HG02642 (cell line): Measurements from ENCODE around the gene NAXE.
A peak's percentile ranks its signal among the peaks of the same experiment; 100 is the strongest.
"Not testable (repeated sequence)": the region's sequence is repeated elsewhere in the genome, so short reads cannot be mapped to it uniquely, and the experiment has no call there.

Source experiments
- ATAC-seq: cut with Tn5 transposase; IDR thresholded peaks from one replicate; pipeline ENCODE4 v1.9.1; 2021; ENCODE audit warnings: mild to moderate bottlenecking; ENCODE audit not compliant: unreplicated experiment, poor library complexity

NAXE gene

DNA sequence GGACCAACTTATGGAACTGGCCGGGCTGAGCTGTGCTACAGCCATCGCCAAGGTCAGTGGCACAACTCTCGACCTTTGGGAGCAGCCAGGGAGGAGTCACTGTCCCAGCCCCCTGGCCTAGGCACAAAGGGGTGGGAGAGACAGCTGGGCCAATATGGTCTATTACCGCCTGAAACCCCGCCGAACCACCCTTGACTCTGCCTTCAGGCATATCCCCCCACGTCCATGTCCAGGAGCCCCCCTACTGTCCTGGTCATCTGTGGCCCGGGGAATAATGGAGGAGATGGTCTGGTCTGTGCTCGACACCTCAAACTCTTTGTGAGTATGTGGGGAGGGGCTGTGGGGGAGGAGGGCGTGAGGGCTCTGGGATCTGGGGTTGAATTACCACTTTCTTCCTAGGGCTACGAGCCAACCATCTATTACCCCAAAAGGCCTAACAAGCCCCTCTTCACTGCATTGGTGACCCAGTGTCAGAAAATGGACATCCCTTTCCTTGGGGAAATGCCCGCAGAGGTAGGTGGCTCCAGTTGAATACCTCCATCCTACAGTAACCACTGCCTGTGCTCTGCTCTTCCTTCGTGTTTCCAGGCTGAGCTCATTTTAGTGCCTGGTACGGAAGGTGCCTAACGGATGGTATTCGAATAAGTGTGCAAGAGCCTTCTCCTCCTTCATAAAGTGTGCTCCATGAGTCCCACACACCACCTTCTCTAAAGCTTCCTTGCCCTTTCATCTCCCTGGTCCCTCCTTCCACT lies 758 bp downstream of the NAXE start:
- ATAC-seq = no peak

DNA sequence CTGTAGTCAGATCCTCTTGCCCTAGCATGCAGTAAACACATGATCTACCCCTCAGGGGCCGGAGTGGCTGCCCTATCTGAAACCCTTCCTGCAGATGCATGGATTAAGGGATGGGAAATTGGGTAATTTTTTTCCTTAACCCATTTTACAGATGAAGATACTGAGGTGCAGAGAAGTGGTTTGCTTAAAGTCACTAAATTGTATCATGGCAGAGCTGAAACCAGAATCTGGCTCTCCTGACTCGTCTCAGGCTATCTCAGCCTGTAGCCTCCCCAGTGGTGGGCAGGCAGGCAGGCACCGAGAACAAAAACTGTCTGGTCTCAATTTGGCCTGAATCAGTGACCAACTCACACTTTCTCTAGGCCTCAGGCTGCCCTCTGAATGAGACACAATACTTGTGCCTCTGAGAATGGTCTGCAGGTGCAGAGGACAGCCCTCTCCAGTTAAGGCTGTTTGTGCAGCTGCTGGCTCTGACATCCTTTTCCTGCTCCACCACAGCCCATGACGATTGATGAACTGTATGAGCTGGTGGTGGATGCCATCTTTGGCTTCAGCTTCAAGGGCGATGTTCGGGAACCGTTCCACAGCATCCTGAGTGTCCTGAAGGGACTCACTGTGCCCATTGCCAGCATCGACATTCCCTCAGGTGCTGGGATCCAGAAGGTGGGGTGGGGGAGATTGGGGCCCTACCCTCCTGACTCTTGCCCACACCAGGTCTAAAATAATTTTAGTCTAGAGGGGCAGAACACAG lies 1.5 kb downstream of the NAXE start:
- ATAC-seq = no peak

DNA sequence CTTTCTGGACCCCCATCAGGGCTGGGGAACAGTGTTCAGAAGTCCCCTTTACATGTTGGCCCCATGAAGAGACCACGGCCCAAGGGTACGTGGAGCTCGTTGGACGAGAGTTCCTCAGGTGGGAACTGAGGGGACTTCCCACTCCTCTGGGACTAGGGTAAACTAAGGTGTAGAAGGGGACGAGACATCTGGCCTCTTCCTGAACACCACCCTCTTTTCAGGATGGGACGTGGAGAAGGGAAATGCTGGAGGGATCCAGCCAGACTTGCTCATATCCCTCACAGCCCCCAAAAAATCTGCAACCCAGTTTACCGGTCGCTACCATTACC lies 2.0 kb downstream of the NAXE start:
- no peak for ATAC-seq

DNA sequence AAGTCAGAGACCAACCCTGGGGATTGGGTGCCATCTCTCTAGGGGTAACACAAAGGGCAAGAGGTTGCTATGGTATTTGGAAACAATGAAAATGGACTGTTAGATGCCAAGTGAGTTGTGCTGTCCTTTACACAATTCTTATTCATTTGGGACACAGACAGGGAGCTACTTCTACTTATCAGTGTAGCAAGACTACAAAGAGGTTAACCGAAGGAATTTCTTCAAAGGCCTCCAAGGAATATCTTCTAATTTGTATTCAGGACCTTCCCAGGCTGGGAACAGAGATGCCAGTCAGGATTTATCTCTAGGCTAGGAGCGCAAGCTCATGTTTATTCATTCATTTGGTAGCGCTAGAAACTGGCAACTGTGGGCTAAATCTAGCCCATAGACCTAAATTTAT lies 2.6 kb downstream of the NAXE start:
- no peak for ATAC-seq

DNA sequence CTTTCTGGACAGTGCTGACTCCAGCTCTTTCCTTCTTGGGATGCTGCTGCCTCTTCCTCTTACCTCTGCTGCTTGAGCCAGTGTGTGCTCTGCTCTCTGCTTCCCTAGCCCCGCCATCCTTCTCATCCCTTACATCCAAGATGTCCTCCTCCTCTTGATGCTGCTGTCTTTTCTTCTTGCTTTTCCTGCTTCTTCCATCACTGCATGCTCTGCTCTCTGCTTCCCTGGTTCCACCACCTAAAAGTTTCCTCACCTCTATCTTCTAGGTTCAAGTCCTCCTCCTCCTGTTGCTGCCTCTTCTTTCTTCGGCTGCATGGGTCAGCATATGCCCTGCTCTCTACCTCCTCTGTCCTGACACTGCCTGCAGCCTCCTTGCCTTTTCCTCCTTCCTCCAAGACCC lies 3.4 kb downstream of the NAXE start:
- no peak for ATAC-seq

DNA sequence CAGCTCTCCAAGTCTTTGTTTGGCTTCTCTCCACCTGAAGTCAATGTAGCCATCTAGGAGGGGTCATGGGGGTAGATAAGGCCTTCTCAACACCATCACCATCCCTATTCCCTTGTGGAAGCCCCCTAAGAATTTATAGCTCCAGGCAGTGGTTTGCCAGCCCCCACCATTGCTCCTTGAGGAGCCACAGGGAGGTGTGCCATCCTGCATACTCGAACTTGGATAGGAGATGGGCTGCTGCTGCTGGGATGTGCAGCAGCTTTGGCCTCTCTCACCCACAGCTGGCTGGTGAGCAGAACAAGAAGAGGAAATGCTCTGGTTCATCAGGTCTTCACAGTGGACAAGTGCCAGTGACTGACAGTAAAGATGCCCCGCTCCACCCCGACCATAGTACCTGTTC lies 4.8 kb downstream of the NAXE start:
- ATAC-seq = no peak

DNA sequence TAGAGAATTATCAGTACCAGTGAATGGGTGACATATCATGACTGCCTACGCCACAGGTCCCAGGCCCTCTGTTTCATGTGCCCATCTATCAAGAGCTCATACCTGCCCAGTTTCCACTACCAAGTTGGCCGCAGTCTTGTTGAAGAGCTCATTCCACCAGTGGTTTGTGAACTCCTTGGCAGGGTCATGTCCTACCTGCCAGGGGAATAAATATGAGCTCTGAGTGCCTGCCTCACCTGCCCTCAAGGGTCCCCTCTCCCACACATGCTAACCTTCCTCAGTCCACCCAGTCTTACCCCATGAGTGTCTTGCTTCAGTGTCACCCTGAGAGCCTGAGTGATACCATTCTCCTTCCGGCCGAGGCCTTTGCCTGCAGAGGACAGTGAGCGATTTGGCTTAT lies 6.5 kb downstream of the NAXE start:
- ATAC-seq = no peak

DNA sequence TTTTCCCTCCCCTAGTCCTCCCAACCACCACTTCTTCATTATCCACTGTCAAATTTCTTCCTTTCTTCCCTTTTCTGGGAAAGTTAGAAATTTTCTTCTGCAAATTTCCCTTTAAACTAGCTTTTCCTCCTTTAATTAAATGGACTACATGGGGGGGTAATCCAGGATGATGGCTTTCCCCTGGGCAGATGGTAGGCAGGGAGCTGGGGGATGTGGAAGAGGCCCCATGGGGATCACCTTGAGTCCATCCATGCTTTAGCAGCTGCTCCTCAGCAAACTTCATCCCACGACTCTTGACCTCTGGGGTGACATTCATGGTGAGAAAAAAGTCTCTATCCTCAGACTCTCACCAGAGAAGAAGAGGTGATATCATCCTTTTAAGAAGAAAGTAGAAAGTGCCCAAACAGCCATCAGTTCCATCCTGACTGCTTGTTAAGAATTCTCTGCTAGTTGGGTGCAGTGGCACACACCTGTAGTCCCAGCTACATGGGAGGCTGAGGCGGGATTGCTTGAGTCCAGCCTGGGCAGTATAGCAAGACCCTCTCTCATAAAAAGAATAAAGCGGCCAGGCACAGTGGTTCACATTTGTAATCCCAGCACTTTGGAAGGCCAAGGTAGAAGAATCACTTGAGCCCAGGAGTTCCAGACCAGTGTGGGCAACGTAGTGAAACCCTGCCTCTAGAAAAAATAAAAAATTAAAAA lies 7.3 kb downstream of the NAXE start:
- no peak for ATAC-seq

DNA sequence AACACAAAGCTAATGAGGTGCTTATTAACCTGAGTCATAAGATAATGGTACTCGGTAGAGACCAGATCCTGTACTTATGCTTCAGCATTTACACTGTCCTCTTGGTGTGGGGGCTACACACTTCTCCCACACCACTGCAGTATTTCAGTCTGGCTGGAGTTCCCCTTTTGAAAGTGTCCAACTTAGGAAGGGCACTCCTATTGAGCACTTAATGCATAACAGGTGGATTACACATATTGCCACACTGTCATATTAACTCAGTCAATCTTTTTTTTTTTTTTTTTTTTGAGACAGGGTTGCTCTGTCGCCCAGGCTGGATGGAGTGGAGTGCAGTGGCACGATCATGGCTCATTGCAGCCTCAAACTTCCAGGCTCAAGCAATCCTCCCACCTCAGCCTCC lies 8.2 kb downstream of the NAXE start:
- no peak for ATAC-seq

DNA sequence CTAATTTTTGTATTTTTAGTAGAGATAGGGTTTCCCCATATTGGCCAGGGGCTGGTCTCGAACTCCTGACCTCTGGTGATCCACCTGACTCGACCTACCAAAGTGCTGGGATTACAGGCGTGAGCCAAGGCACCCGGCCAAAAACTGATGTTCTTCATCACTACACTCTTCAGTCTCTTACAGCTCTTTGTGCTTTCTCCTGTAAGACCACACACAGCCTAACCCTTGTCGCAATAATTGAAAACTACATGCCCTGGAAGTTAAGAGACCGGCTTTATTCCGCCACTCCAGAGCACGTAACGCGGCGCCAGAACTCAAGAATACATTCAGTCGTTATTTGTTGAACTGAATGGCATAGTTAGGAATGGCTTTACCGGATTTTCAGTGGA lies 9.2 kb downstream of the NAXE start:
- ATAC-seq = no peak

DNA sequence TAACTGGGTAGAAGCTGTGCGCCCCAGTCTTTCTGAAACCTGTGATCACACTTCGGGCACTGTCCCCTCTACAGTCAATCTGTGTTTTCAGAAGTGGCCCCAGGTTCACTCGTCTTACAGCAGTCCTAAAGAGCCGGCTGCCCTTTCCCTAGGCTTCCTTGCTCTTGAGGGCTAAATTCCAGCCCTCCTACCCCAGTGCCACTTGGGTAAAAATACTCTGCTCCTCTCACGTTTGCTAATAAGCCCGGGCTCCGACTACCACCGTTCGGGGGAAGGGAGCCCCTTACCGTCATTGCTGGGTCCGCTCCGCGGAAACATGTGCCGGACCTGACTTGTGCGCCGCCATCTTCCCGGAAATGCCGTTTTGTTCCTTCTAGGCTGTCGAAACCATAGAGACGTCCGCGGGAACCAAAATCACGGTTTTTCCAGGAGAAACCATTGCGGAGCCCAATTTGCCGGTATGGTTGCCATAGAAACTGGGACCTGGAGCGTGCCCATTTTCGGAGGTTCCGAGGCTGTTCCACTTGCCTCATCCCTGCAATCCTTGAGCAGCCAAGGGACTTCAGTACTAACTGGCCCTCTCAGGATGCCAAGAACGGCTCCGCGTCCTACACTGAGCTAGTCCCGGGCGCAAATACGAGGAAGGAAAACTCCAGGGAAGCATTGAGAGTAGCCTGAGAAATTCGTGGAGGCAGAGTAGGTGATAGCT lies 9.7 kb downstream of the NAXE start, which contains the start of gene GPATCH4:
Gene GPATCH4 (minus strand): TSS at position 358 of the 709 bp plus-strand sequence.
- ATAC-seq = peak; percentile 60

DNA sequence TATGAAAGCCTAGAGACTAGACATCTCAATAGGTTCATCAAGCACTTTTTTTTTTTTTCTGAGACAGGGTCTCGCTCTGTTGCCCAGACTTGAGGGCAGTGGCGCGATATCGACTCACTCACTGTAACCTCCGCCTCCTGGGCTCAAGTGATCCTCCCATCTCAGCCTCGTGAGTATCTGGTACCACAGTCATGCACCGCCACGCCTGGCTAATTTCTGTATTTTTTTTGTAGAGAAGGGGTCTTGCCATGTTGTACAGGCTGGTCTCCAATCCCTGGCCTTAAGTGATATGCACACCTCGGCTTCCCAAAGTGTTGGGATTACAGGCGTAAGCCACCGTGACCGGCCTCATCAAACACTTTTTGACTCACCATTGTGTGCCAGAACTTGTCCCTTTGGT lies 10.3 kb downstream of the NAXE start:
- ATAC-seq = no peak

DNA sequence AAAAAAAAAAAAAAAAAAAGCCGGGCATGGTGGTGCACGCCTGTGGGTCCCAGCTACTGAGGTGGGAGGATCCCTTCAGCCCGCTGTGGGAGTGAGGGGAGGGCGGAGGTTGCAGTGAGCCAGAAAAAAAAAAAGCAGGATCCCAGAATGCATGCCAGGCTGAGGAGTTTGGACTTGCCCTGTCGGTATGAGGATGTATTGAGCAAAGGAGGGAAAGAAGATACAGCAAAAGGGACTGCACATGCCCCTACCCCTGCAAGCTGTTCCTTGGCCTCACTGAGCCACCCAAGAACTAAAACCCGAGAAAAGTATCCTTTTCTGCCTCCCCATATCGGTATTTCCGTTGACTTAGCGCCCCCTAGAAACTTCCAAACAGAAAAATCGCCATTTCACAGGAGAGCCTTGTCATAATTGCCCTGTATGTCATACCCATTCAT lies 11.0 kb downstream of the NAXE start:
- no peak for ATAC-seq

DNA sequence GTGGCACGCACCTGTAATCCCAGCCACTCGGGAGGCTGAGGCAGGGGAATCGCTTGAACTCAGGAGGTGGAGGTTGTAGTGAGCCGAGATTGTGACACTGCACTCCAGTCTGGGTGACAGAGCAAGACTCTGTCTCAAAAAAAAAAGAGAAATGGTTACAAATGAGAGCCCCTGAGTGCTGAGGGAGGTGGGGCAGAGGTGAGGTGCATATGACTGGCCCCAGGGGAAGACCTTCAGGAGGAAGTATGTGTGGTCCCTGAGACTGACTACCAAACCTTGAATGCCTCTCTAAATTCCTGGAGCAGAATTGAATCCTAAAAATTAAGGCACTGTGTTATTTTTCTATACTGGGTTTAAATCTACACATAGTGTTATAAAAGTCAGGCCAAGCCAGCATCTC lies 15.8 kb downstream of the NAXE start:
- not testable (repeated sequence) for ATAC-seq

DNA sequence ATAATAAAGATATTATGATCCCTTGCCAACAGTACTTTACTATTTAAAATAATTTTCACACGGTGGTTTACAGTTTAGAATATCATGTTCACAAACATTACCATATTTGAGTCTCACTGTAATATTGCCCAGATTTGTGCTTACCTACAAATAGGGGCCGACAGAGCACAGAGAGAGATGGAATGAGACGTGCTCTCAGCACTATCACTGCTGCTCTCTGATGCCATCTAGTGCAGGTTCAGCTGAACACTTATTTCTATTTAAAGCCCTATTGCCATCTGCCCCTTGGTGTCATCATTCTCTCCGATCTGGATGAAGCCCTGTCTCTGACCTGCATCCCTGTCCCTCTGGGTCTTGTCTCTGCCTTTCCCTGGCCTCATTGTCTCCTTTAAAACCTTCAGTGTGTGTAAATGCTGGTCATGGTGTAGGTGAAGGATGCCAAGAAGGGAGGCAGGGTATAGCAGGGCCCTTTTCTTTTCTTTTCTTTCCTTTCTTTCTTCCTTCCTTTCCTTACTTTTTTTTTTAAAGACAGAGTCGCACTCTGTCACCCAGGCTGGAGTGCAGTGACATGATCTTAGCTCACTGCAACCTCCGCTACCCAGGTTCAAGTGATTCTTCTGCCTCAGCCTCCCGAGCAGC lies 16.6 kb downstream of the NAXE start:
- no peak for ATAC-seq

DNA sequence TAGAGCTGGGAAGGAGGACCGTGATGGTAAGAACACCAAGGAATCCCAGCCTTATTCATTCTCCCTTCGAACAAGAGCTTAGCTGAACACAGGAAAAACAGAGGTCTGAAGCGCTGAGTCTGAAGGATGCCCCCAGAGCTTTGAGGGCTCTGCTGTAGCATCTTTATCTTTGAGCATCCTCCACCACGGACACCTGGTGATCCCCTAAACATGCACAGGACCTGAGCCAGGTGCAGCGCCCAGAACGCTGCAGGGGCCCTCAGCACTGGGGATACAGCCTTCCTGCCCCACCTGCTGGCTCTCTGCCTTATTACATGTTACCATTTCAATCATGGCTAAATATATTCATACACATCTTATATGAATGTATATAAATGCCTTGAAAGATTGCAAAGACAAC lies 17.4 kb downstream of the NAXE start:
- no peak for ATAC-seq

DNA sequence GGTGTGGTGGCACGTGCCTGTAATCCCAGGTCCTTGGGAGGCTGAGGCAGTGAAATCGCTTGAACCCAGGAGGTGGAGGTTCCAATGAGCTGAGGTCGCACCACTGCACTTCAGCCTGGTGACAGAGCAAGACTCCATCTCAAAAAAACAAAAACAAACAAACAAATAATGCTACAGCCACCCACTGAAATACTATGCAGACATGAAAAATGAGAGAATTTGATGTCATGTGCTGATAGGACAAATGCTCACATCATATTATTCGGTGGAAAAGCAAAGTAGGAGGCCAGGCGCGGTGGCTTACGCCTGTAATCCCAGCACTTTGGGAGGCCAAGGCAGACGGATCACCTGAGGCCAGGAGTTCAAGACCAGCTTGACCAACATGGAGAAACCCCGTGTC lies 18.5 kb downstream of the NAXE start:
- not testable (repeated sequence) for ATAC-seq

DNA sequence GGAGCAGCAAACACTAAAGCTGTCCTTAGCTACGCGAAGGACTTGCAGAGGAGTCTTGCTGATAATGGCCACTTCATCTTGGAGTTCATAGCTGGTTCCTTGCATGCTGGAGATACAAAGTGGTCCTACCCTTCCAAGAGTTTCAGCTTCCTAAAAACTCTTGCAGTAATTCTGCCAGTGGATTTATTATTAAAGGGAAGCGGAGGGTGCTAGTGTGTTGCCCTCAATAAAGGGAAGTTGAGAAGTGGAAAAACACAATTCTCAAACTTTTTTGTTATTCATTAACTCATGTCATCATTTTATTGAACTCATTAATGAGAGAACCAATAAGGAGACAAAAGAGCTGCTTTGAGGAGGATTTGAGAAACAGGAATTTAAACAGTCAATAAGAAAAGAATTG lies 21.1 kb downstream of the NAXE start:
- no peak for ATAC-seq

DNA sequence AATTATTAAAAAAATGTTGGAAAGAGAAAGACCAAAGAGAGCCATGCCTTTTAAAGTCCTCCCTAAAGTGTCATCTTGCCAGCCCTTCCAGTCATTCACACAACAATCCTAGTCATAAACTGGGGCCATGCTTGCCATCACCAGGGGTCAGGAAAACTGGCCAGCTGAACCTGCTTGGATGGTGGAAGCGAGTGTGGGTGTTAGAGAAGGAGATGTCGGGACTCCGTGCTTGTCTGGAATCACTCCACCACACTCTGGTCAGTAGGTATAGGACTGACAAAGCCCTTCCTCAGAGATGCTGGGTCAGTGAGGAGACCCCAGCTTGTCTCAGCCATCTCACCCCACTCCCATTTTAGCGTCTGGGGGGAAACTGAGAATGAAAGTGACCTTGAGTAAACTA lies 24.4 kb downstream of the NAXE start:
- no peak for ATAC-seq

DNA sequence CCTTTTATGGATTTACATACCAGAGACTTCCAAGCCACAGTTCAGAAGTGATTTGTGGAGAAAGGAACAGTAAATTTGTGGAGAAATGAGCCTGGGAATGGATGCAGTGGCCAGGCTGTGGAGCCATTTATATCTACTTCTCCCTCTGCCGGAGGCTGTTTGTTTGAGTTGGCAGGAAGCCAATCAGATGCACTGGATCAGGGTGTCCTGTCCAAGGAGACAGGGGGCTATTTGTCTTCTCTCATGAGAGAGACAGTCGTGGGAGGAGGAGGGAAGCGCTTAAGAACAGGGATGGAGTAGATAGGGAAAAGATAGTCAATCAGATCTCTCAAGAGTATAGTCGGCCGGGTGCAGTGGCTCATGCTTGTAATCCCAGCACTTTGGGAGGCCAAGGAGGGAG lies 24.9 kb downstream of the NAXE start:
- ATAC-seq = no peak
